Panc1 (cell line): ENCODE data around the gene USP6NL. TPM values are rescaled to one million over a fixed set of nuclear protein-coding genes. Genes with fewer than 3 reads are reported as not detected.

ENCODE experiments used
- ATAC-seq: fragments of 200-7000 bp; cut with Tn5 transposase; 2 replicates; pipeline ENCODE4 v1.9.1; 2020; ENCODE audit warnings: mild to moderate bottlenecking, moderate library complexity
- BruUV-seq: library from RNA; stranded (reverse); fragments of 400-500 nt; replicated peaks from 2 replicates; lab custom pipeline; 2021; lab: Mats Ljungman, UMichigan
- CTCF ChIA-PET: fragments of 300-600 bp; sonication (Branson Sonifier 250); formaldehyde crosslinking; loops from one replicate; lab custom pipeline; 2022; ENCODE audit warnings: antibody characterized with exemption; lab: Charles Lee
- POLR2A ChIA-PET: fragments of 300-600 bp; sonication (Branson Sonifier 250); formaldehyde crosslinking; loops from one replicate; lab custom pipeline; 2022; ENCODE audit warnings: antibody characterized with exemption; lab: Charles Lee
- DNase-seq: peaks from one replicate; pipeline ENCODE4 v3.0.0-alpha.2; 2010; ENCODE audit warnings: low read depth, low spot score
- H3K27ac ChIP-seq: 2 replicates; pipeline ENCODE4 v1.5.1; 2011; ENCODE audit warnings: mild to moderate bottlenecking, low read length, inconsistent platforms
- H3K27me3 ChIP-seq: fragments of 200-500 bp; sonication (Bioruptor generic); 2 replicates; pipeline ENCODE4 v1.6.0; 2014; ENCODE audit warnings: low read length, inconsistent platforms; ENCODE audit not compliant: control insufficient read depth, insufficient read depth
- H3K36me3 ChIP-seq: fragments of 200-500 bp; sonication (Bioruptor generic); 2 replicates; pipeline ENCODE4 v1.5.1; 2014; ENCODE audit warnings: inconsistent platforms, mild to moderate bottlenecking, low read length, moderate library complexity; ENCODE audit not compliant: control insufficient read depth, insufficient read depth
- H3K4me1 ChIP-seq: 2 replicates; pipeline ENCODE4 v1.5.1; 2011; ENCODE audit warnings: inconsistent platforms, mild to moderate bottlenecking, low read length, moderate library complexity; ENCODE audit not compliant: control insufficient read depth, insufficient read depth
- H3K4me3 ChIP-seq, 2 experiments: 2 replicates each; pipeline ENCODE4 v1.5.1; 2011 to 2012; ENCODE audit warnings: low read depth in 2 of 2, low read length in 2 of 2, mild to moderate bottlenecking in 2 of 2, inconsistent platforms in 1 of 2, moderate library complexity in 1 of 2
- H3K9me3 ChIP-seq: fragments of 200-500 bp; sonication (Bioruptor generic); 2 replicates; pipeline ENCODE4 v1.5.1; 2014; ENCODE audit warnings: low read depth, mild to moderate bottlenecking, inconsistent platforms, low read length, moderate library complexity; ENCODE audit not compliant: control insufficient read depth, insufficient read depth
- POLR2AphosphoS5 ChIP-seq: IDR thresholded peaks from 2 replicates; pipeline ENCODE4 v1.6.1; 2012; ENCODE audit warnings: mild to moderate bottlenecking, low read depth, low read length, moderate library complexity
- REST ChIP-seq, 2 experiments: IDR thresholded peaks; 2 replicates each; pipeline ENCODE4 v1.6.1; 2011 to 2012; ENCODE audit warnings: low read depth in 2 of 2, control low read depth in 1 of 2, low read length in 1 of 2, mild to moderate bottlenecking in 1 of 2, moderate library complexity in 1 of 2; ENCODE audit not compliant: insufficient read depth in 1 of 2
- SIN3A ChIP-seq: IDR thresholded peaks from 2 replicates; pipeline ENCODE4 v1.6.1; 2012; ENCODE audit warnings: low read depth, mild to moderate bottlenecking, low read length, moderate library complexity, borderline replicate concordance; ENCODE audit not compliant: insufficient read depth
- TCF7L2 ChIP-seq: IDR thresholded peaks from 2 replicates; pipeline ENCODE4 v1.6.1; 2011; ENCODE audit warnings: mild to moderate bottlenecking, low read depth, low read length, inconsistent platforms
- in situ Hi-C: cut with HindIII; loops from 2 replicates; pipeline ENCODE4 v1.10.0; 2016; ENCODE audit warnings: low sequenced_read_pairs, low pct_unique_long_range_greater_than_20kb
- intact Hi-C: fragments of 100-400 bp; cut with micrococcal nuclease; formaldehyde crosslinking; loops from one replicate; pipeline ENCODE4 v1.10.0; 2022; ENCODE audit not compliant: unreplicated experiment
- total RNA-seq: library from RNA; stranded (reverse); gene quantifications from one replicate; pipeline ENCODE4 v1.2.1, GENCODE V29; 2021; ENCODE audit not compliant: unreplicated experiment
- TF ChIP-seq, protein P1 (sequence below): fragments of 450-650 bp; IDR thresholded peaks from 2 replicates; pipeline ENCODE4 v1.5.1; 2017; ENCODE audit warnings: mild to moderate bottlenecking

Gene USP6NL
- total RNA-seq, 1 experiment from 2014 or later, result 13.9 TPM

- Histone ChIP-seq H3K4me3 (no peak overlapping the region), H3K27ac (no peak overlapping the region), H3K9me3 (no peaks in the 10 kb centered on the region), H3K36me3 (no peaks in the 10 kb centered on the region), H3K4me1 (no peaks in the 10 kb centered on the region), H3K27me3 (no peaks in the 10 kb centered on the region)
- TF ChIP-seq REST (IDR thresholded peaks at IDR 0.05; ENCODE audit: insufficient read depth in 1 of 2, low read depth in 2 of 2, low read length in 1 of 2), result no peak
- TF ChIP-seq, protein P1, sequence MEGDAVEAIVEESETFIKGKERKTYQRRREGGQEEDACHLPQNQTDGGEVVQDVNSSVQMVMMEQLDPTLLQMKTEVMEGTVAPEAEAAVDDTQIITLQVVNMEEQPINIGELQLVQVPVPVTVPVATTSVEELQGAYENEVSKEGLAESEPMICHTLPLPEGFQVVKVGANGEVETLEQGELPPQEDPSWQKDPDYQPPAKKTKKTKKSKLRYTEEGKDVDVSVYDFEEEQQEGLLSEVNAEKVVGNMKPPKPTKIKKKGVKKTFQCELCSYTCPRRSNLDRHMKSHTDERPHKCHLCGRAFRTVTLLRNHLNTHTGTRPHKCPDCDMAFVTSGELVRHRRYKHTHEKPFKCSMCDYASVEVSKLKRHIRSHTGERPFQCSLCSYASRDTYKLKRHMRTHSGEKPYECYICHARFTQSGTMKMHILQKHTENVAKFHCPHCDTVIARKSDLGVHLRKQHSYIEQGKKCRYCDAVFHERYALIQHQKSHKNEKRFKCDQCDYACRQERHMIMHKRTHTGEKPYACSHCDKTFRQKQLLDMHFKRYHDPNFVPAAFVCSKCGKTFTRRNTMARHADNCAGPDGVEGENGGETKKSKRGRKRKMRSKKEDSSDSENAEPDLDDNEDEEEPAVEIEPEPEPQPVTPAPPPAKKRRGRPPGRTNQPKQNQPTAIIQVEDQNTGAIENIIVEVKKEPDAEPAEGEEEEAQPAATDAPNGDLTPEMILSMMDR, result no peak
- TF ChIP-seq POLR2AphosphoS5, result no peak
- TF ChIP-seq TCF7L2, result no peak
- TF ChIP-seq SIN3A, result no peak
- ChIA-PET CTCF (no interaction called here), POLR2A (no interaction called here)
- intact Hi-C loops (no loop called here), in situ Hi-C loops (no loop called here)
- no peak for ATAC-seq
- no TSS peak for BruUV-seq
- no peak for DNase-seq
These were observed 185.8 kb downstream of the USP6NL start for GRCh38 chr10:11425676-11426075.

GRCh38 chr10:11425296-11425610 is 186.2 kb downstream of the USP6NL start:
- CTCF ChIA-PET, result no interaction called here
- intact Hi-C loops (no loop called here), in situ Hi-C loops (no loop called here)
- no peak for ATAC-seq
- TF ChIP-seq POLR2AphosphoS5, result no peak
- no peak for TF ChIP-seq SIN3A
- TF ChIP-seq, protein P1, result no peak
- Histone ChIP-seq H3K4me1 (no peaks in the 10 kb centered on the region), H3K27ac (no peak overlapping the region), H3K36me3 (no peaks in the 10 kb centered on the region), H3K27me3 (no peaks in the 10 kb centered on the region), H3K4me3 (no peak overlapping the region), H3K9me3 (no peaks in the 10 kb centered on the region)
- BruUV-seq, result no TSS peak
- POLR2A ChIA-PET, result no interaction called here
- no peak for DNase-seq
